NB4 (cell line): Measurements from ENCODE around the gene LDLRAD2.

ENCODE experiments used
- MYC ChIP-seq: IDR thresholded peaks from 2 replicates; pipeline ENCODE4 v1.6.1; 2011; ENCODE audit warnings: low read depth, low read length
- TF ChIP-seq, protein P1 (sequence below): IDR thresholded peaks from 2 replicates; pipeline ENCODE4 v1.6.1; 2011; ENCODE audit warnings: low read depth, low read length
- TF ChIP-seq, protein P2 (sequence below): IDR thresholded peaks from one replicate; pipeline ENCODE4 v1.5.1; 2012; ENCODE audit warnings: low read depth, low read length

DNA sequence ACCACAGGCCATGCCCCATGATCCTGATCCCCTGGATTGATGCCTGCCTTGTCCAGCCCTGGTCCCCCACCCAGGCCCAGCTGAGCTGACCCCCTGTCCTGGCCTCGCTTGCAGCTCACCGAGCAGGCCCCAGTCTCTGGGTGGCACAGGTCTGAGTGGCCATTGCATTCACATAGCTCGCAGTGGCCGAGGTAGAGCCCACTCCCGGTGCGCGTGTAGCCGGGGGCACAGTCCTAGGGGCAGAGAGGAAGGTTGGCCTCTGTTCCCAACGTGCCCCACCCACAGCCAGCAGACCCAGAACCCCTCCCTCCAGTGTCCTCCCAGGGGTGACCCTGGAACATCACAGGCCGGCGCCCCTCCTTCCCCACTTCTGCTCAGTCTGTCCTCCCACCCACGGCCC, 51.9 kb downstream of the LDLRAD2 start:
- TF ChIP-seq, protein P1, sequence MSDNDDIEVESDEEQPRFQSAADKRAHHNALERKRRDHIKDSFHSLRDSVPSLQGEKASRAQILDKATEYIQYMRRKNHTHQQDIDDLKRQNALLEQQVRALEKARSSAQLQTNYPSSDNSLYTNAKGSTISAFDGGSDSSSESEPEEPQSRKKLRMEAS, result no peak
- TF ChIP-seq, protein P2, sequence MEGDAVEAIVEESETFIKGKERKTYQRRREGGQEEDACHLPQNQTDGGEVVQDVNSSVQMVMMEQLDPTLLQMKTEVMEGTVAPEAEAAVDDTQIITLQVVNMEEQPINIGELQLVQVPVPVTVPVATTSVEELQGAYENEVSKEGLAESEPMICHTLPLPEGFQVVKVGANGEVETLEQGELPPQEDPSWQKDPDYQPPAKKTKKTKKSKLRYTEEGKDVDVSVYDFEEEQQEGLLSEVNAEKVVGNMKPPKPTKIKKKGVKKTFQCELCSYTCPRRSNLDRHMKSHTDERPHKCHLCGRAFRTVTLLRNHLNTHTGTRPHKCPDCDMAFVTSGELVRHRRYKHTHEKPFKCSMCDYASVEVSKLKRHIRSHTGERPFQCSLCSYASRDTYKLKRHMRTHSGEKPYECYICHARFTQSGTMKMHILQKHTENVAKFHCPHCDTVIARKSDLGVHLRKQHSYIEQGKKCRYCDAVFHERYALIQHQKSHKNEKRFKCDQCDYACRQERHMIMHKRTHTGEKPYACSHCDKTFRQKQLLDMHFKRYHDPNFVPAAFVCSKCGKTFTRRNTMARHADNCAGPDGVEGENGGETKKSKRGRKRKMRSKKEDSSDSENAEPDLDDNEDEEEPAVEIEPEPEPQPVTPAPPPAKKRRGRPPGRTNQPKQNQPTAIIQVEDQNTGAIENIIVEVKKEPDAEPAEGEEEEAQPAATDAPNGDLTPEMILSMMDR, result no peak
- no peak for TF ChIP-seq MYC
